Stimulated activated CD8-positive, alpha-beta memory T cell treated with anti-CD3 and anti-CD28 coated beads, Interleukin-2, amount 100 ng/mL, for 1 hour (primary cell): ENCODE data around the gene TMPRSS11F.
"Not testable (repeated sequence)": the region's sequence is repeated elsewhere in the genome, so short reads cannot be mapped to it uniquely, and the experiment has no call there.

Experiments used
- DNase-seq, 2 donors: peaks; one replicate each; pipeline ENCODE4 v3.0.0-alpha.2; 2020; ENCODE audit warnings: low read depth in 2 of 2

The TMPRSS11F gene

GRCh38 chr4:68129793-68130192, at the start of gene TMPRSS11F:
TSS of gene TMPRSS11F (minus strand) at chr4:68129869. CDS start at chr4:68129820, 49 bp downstream.
- DNase-seq: no peak

GRCh38 chr4:68176904-68177303, 47.2 kb upstream of the TMPRSS11F start:
- DNase-seq: no peak

- DNase-seq: no peak
These were observed 46.8 kb upstream of the TMPRSS11F start for GRCh38 chr4:68176500-68176899.

- no peak for DNase-seq
These were observed 46.0 kb upstream of the TMPRSS11F start for GRCh38 chr4:68175562-68176155.

GRCh38 chr4:68174389-68174788, 44.7 kb upstream of the TMPRSS11F start:
- not testable (repeated sequence) for DNase-seq

GRCh38 chr4:68172147-68172546, 42.5 kb upstream of the TMPRSS11F start:
- DNase-seq: not testable (repeated sequence)

- DNase-seq: no peak
These were observed 38.0 kb upstream of the TMPRSS11F start for GRCh38 chr4:68167706-68168105.

GRCh38 chr4:68167166-68167565, 37.5 kb upstream of the TMPRSS11F start:
- no peak for DNase-seq

- DNase-seq: no peak
These were observed 34.1 kb upstream of the TMPRSS11F start for GRCh38 chr4:68163754-68164153.

- no peak for DNase-seq
These were observed 32.5 kb upstream of the TMPRSS11F start for GRCh38 chr4:68162196-68162595.

- no peak for DNase-seq
These were observed 22.7 kb upstream of the TMPRSS11F start for GRCh38 chr4:68152411-68152810.

- DNase-seq: no peak
These were observed 19.4 kb upstream of the TMPRSS11F start for GRCh38 chr4:68148800-68149685.

GRCh38 chr4:68147079-68147478, 17.4 kb upstream of the TMPRSS11F start:
- no peak for DNase-seq

- no peak for DNase-seq
These were observed 15.6 kb upstream of the TMPRSS11F start for GRCh38 chr4:68145261-68145660.

- no peak for DNase-seq
These were observed 12.2 kb upstream of the TMPRSS11F start for GRCh38 chr4:68141852-68142251.

GRCh38 chr4:68132342-68132741, 2.7 kb upstream of the TMPRSS11F start:
- no peak for DNase-seq

GRCh38 chr4:68124262-68124661, 5.4 kb downstream of the TMPRSS11F start:
- no peak for DNase-seq

GRCh38 chr4:68123525-68123924, 6.1 kb downstream of the TMPRSS11F start:
- no peak for DNase-seq

- DNase-seq: no peak
These were observed 9.7 kb downstream of the TMPRSS11F start for GRCh38 chr4:68119921-68120320.

- no peak for DNase-seq
These were observed 19.2 kb downstream of the TMPRSS11F start for GRCh38 chr4:68110441-68110840.

GRCh38 chr4:68109868-68110267, 19.8 kb downstream of the TMPRSS11F start:
- no peak for DNase-seq

- no peak for DNase-seq
These were observed 46.9 kb downstream of the TMPRSS11F start for GRCh38 chr4:68082758-68083157.

- no peak for DNase-seq
These were observed 49.7 kb downstream of the TMPRSS11F start for GRCh38 chr4:68079928-68080327.
